ENCODE data around the gene TM9SF4. TPM values are rescaled to one million over a fixed set of nuclear protein-coding genes. Genes with fewer than 3 reads are reported as not detected.

TM9SF4 gene
- total RNA-seq, 1 donor from 2014 or later, result 76.8 TPM

DNA sequence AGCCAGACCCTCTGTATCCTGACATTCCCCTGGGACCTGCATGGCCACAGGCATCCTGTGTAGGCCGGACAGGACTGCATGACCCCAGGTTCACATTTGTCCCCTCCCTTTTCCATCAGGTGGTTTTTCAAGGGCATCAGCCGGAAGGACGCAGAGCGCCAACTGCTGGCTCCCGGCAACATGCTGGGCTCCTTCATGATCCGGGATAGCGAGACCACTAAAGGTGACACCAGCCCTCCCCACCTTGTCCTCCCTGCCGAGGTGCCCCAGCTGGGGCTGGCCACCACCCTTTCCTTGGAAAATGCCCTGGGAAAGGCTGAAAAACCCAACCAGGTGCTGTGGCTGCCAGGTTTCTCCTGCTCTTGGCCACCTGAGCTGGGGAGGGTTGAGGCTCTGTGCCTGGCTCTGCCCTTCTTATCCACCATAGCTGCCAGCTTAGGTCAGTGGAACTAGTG is 29.8 kb upstream of the TM9SF4 start:
- TF ChIP-seq, protein P1, sequence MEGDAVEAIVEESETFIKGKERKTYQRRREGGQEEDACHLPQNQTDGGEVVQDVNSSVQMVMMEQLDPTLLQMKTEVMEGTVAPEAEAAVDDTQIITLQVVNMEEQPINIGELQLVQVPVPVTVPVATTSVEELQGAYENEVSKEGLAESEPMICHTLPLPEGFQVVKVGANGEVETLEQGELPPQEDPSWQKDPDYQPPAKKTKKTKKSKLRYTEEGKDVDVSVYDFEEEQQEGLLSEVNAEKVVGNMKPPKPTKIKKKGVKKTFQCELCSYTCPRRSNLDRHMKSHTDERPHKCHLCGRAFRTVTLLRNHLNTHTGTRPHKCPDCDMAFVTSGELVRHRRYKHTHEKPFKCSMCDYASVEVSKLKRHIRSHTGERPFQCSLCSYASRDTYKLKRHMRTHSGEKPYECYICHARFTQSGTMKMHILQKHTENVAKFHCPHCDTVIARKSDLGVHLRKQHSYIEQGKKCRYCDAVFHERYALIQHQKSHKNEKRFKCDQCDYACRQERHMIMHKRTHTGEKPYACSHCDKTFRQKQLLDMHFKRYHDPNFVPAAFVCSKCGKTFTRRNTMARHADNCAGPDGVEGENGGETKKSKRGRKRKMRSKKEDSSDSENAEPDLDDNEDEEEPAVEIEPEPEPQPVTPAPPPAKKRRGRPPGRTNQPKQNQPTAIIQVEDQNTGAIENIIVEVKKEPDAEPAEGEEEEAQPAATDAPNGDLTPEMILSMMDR (conservative IDR thresholded peaks at IDR 0.05), result no peak
- Mint-ChIP-seq H3K27ac (ENCODE audit: unreplicated experiment) (no peak overlapping the region), H3K27me3 (ENCODE audit: low read depth) (peaks cover 45% of the 10 kb centered on the region), H3K9me3 (no peaks in the 10 kb centered on the region), H3K4me1 (peaks cover 6% of the 10 kb centered on the region), H3K36me3 (ENCODE audit: low read depth) (no peaks in the 10 kb centered on the region), H3K4me3 (no peak overlapping the region)
- no peak for DNase-seq (ENCODE audit: low read depth, low spot score)

DNA sequence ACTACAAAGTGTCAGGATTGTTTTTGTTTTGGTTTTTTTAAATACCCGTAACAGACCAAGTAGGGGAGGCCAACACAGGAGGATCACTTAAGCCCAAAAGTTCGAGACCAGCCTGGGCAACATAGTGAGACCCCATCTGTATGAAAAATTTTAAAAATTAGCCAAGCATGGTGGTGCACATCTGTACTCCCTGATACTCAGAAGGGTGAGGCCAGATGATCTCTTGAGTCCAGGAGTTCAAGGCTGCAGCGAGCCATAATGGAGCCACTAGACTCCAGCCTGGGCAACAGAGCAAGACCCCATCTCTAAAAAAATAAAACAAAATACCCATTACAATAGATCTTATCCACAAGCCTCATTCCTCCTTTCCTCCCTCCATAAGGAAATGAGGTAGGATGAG is 28.7 kb upstream of the TM9SF4 start:
- no peak for DNase-seq (ENCODE audit: low read depth, low spot score)
- TF ChIP-seq, protein P1 (conservative IDR thresholded peaks at IDR 0.05), result no peak
- Mint-ChIP-seq H3K27ac (ENCODE audit: unreplicated experiment) (no peak overlapping the region), H3K27me3 (ENCODE audit: low read depth) (peaks cover 42% of the 10 kb centered on the region), H3K9me3 (no peaks in the 10 kb centered on the region), H3K4me1 (peaks cover 6% of the 10 kb centered on the region), H3K36me3 (ENCODE audit: low read depth) (no peaks in the 10 kb centered on the region), H3K4me3 (no peak overlapping the region)

DNA sequence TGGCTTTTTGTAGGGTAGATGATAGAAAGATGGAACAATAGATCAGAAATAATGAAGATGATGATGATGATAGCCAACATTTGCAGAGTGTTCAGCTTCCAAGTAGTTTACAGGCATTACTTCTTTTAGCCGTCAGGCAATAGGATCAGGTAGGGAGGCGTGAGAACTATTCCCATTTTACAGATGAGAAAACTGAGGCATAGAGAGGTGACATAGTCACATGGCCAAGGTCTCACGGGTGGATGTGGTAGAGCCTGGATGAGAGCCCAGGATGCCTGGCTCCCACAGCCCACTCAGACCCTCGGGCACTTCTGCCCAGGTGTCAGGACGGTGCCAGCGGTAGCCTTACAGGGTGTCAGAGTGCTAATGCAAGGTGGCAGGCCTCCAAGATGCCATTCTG is 26.0 kb upstream of the TM9SF4 start:
- peaks cover 6% of the 10 kb centered on the region for H3K4me1 Mint-ChIP-seq
- no peak for DNase-seq (ENCODE audit: low read depth, low spot score)
- TF ChIP-seq, protein P1 (conservative IDR thresholded peaks at IDR 0.05), result no peak
- peaks cover 28% of the 10 kb centered on the region for H3K27me3 Mint-ChIP-seq (ENCODE audit: low read depth)
- H3K9me3 Mint-ChIP-seq, result no peaks in the 10 kb centered on the region
- H3K36me3 Mint-ChIP-seq (ENCODE audit: low read depth), result no peaks in the 10 kb centered on the region
- H3K4me3 Mint-ChIP-seq, result no peak overlapping the region
- no peak overlapping the region for H3K27ac Mint-ChIP-seq (ENCODE audit: unreplicated experiment)

DNA sequence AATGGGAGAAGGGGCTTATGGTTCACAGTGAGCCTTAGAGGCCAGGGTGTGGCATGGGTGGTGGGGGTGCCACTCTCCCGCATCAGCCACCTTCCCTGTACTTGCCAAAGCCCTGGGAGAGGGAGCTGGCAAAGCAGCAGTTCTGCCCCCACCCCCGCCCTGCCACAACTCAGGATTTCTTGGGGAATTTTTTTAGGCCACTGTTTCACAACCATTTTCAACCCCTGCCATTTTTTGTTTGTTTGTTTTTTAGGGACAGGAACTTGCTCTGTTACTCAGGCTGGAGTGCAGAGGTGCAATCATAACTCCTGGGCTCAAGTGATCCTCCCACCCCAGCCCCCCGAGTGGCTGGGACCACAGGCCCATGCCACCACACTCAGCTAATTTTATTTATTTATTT is 22.4 kb upstream of the TM9SF4 start:
- DNase-seq (ENCODE audit: low read depth, low spot score), result no peak
- TF ChIP-seq, protein P1 (conservative IDR thresholded peaks at IDR 0.05), result no peak
- peaks cover 18% of the 10 kb centered on the region for H3K27me3 Mint-ChIP-seq (ENCODE audit: low read depth)
- H3K9me3 Mint-ChIP-seq, result no peaks in the 10 kb centered on the region
- no peak overlapping the region for H3K27ac Mint-ChIP-seq (ENCODE audit: unreplicated experiment)
- H3K36me3 Mint-ChIP-seq (ENCODE audit: low read depth), result no peaks in the 10 kb centered on the region
- H3K4me1 Mint-ChIP-seq, result peaks cover 18% of the 10 kb centered on the region
- H3K4me3 Mint-ChIP-seq, result no peak overlapping the region

DNA sequence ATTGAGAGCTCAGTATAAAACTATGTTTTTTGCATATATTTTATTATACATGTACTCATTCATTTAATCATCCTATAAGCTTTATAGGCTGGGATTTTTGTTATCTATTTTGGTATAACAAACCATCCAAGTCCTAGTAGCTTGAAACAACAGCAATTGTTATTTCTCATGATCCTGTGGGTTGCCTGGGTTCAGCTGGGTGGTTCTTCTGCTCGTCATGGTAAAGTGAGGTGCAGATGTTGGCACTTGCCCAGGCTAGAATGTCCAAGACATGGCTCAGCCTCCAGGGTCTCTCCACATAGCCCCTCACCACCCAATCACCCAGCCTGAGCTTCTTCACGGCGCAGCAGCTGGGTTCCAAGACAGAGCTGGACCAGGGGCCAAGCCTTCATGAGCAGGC is 20.8 kb upstream of the TM9SF4 start:
- TF ChIP-seq, protein P1 (conservative IDR thresholded peaks at IDR 0.05), result no peak
- H3K27ac Mint-ChIP-seq (ENCODE audit: unreplicated experiment), result no peak overlapping the region
- H3K4me1 Mint-ChIP-seq, result peaks cover 19% of the 10 kb centered on the region
- no peaks in the 10 kb centered on the region for H3K36me3 Mint-ChIP-seq (ENCODE audit: low read depth)
- peaks cover 21% of the 10 kb centered on the region for H3K27me3 Mint-ChIP-seq (ENCODE audit: low read depth)
- H3K4me3 Mint-ChIP-seq, result no peak overlapping the region
- H3K9me3 Mint-ChIP-seq, result no peaks in the 10 kb centered on the region
- DNase-seq (ENCODE audit: low read depth, low spot score), result no peak
